GM21515 (cell line): Measurements from ENCODE around the gene NRGN.
A peak's percentile ranks its signal among the peaks of the same experiment; 100 is the strongest.

Experiments
- ATAC-seq: cut with Tn5 transposase; IDR thresholded peaks from one replicate; pipeline ENCODE4 v1.9.1; 2021; ENCODE audit not compliant: unreplicated experiment

The NRGN gene

DNA sequence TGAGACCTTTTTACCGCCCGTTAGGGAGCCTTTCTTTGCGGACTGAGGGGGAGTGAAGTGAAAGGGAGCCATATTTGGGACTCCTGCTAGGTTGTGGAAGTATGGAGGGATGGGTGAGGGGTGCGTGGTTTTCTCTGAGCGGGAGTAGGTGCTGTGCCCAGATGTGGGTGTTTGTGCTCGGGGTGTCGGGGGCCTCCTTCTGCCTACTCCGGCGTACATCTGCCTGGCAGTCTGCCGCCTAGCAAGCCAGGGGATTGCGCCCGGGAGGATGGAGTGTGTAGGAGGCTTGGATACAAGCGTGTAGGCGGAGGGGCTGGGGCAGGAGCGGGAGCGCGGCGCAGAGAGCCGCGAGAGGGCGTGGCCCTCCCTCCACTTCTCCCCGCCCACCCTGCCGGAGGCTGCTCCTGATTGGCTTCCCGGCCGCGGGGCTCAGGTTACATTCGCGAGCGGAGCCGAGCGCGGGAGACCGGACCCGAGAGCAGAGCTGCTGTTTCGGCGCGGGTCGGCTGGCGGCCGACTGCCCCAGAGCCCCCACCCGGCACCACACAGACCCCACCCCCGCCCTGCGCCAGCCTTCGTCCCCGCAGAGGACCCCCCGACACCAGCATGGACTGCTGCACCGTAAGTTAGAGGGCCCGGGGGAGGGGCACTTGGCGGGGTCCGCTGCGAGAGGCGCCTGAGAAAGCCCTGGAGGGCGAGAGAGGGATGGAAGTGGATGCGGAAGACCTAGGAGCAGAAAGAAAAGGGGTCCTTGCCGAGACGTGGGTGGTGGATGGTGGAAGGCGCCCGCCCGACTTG is at the start of gene NRGN:
NRGN (plus strand) TSS at position 464 of the 798 bp plus-strand sequence; CDS start at position 607, 143 bp downstream.
- peak; percentile 99 for ATAC-seq

DNA sequence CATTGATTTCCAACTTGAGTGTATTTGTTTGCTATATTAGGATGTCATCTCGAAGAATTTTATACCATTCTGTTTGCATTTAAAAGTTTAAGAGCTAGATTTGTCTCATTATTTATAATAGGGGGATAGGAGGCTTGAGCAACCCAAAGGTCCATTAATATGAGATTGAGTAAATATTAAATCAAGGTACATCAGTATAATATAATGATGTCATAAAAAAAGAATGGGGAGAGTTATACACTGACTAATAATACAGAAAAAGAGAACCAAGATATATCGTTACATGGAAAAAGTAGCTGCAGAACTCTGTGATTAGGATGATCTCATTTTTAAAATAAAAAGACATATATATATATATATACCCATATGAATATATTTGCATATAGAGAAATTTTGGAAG is 46.6 kb upstream of the NRGN start:
- no peak for ATAC-seq

DNA sequence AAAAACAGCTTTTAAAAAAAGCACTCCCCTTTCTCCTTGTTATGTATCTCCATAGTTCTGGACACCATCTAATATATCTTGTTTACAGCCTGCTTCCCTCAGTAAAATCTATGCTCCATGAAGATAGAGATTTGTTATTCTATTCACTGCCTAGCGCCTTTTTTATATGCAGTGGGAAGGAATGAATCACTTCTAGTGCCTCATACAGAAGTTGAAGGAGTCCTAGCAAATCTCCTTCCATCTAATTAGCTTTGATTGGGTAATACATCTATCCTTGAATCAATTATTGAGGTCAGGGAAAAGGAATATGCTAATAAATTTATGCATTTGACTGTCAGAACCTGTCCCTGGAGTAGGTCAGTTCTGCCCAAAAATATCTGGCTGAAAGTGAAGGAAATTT is 40.2 kb upstream of the NRGN start:
- no peak for ATAC-seq

DNA sequence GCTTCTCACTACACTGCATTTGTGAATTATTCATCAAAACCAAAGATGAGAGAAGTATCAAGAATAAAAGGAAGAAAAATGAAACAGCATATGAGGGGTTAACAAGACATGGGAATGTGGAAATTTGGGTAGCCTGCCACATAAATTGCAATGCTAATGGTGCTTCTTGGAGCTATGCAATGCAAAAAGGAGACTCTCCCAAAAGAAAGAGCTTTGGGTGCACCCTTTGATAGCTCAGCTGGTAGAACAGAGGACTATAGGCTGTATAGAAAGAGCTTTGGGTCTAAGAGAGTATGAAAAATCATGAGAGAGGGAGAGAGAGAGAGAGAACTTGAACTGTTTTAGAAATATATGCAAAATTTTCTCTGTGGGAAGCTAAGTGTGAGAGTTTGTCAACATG is 39.7 kb upstream of the NRGN start:
- no peak for ATAC-seq

DNA sequence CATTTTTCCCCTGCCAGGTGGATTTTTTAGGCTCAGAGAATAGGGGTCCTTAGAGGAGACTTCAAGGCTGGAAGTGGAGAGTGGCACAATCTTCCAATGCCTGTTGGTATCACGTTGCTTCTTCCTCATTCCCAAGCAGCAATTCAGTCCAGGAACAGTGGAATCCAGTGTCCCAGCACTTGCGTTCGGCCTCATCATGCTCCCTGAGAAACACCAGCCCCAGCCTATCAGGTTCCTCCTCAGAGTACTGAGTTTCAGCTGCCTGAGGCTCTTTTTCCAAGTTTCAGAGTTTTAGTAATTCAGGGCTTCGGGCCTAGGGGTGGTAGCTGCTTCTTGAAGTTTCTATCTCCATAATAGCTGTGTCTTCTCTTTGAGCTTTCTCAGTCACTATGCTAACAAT is 31.9 kb upstream of the NRGN start:
- ATAC-seq = no peak

DNA sequence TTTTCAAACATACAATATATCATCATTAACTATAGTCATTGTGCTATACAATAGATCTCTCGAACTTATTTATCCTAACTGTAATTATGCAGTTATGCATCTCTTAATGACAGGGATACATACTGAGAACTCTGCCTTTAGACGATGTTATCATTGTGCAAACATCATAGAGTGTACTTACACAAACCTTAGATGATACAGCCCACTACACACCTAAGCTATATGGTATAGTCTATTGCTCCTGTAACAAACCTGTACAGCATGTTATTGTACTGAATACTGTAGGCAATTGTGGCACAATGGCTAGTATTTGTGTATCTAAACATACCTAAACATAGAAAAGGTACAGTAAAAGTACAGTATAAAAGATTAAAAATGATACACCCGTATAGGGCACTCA is 27.4 kb upstream of the NRGN start:
- no peak for ATAC-seq

DNA sequence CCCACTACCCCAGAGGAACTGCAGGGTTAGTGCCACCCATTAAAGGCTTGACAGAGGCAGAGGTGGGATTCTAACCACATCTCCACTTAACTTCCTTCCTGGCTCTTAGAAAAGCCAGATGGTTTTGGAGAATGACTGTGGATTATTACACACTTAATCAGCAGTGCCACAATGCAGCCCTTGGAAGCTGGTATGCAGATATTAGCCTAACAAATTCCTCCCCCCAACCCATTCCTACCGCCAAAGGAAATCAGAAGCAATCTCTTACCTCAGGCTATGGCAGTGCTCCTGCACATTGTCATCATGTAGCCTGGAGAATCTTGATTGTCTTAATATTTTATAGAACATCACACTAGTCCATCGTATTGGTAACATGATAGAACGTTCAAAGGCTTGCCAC is 23.2 kb upstream of the NRGN start:
- ATAC-seq = no peak

DNA sequence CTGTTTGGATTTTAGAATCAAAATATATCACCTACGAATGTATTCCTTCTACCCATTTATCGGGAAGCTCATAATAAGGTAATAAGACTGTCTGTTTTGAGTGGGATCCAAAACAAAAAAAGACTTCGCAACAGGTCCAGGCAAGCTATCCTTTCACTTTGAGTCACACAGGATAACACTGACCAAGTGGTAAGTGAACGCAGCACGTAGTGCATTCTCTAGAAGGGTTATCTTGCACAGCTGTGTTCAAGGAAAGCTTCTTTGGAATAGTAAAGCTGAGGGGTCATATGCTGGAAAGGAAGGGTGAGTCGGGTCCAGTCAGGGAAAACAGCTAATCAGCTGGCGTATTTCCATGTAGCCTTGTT is 22.3 kb upstream of the NRGN start:
- ATAC-seq = no peak

DNA sequence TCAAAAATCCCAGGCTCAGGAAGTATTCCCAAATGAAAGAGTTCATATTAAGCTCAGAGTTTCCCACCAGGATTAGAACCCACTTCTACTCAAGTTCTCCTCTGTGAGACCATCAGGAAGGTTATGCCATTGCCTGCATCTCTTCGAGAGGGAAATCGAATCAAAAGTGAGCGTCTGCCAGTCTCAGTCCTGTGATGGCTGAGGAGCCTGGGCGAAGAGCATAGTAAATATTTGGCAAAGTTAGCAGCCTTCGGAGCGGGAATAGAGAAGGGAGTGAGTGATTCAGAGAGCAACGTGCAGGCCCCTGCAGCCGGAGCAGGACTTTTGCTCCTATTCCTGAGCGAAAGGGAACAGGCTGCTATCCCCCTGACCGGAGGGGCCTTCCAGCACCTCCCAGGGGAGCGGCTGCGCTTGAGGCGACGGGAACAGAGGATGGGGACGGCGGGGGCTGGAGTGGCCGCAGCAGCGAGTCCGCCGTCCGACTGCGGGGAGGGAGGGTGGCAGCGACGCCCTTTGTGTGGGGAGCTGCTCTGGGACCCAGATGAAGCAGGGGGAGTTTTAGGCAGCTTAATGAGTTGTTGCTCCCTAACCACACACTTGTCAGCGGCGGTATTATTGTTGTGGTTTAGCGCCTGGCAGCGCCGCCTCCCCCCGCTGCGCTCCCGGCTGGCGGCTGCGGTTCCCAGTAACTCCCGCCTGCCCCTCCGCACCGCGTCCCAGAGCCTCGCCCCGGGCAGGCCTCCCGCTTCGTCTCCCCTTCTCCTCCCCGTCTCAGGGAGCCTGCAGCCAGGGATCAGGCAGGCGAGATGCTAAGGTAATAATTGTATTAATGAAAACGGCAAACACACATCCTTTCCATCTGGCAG is 21.7 kb upstream of the NRGN start:
- peak; percentile 47 for ATAC-seq

DNA sequence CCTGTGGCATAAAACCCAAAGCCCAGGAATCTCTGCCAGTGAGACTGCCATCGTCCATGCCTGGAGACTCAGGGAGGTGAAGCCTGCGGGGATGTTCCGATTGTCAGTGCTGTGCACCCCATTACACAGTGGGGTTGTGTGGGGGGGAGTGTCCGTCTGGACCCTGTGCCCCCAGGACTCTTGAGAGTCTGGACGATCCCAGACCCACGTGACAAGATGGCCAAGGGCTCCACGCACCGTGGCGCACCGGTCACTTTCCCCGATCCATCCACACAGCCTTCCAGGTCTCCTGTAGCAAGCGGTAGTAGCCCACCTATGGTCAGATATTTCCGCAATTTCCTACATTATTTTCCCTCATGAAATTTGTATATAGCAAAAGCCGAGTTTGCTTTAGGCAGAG is 20.9 kb upstream of the NRGN start:
- ATAC-seq = no peak

DNA sequence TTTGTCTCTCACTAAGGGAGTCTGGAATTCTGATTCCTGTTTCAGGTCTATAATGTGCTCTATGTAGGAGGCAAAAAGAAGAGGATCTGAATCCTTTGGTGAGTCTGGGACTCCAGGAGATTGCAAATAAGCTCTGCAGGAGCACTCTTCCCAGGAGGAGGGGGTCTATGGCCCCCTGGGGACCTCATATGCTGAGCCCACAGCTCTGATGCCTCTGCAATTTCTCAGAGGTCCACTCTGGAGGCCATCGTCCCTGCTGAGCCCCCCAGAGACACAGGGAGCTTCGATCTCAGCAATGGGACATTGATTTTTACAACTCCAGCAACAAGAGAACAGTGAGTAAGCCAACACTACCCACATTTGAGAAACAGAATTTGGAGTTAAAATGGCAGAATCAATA is 20.2 kb upstream of the NRGN start:
- no peak for ATAC-seq

DNA sequence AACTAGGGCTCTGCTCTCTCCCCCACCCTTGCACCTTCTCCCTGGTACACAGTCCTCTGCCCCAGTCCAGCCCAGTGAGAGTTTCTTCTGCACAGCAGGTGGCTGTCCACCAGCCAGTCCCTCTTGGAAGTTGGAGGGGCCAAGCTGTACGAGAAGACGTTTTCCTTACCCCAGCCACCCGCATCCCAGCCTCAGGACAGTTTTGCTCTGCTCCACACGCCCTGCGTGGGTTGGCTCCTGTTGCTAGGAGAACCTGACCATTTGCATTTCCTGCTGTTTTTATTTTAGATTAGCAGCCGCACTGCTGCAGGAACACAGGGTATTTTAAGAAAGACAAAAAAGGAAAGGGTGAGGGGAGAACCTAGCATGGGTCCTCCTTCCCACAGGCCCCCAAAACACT is 17.6 kb upstream of the NRGN start:
- ATAC-seq = no peak

DNA sequence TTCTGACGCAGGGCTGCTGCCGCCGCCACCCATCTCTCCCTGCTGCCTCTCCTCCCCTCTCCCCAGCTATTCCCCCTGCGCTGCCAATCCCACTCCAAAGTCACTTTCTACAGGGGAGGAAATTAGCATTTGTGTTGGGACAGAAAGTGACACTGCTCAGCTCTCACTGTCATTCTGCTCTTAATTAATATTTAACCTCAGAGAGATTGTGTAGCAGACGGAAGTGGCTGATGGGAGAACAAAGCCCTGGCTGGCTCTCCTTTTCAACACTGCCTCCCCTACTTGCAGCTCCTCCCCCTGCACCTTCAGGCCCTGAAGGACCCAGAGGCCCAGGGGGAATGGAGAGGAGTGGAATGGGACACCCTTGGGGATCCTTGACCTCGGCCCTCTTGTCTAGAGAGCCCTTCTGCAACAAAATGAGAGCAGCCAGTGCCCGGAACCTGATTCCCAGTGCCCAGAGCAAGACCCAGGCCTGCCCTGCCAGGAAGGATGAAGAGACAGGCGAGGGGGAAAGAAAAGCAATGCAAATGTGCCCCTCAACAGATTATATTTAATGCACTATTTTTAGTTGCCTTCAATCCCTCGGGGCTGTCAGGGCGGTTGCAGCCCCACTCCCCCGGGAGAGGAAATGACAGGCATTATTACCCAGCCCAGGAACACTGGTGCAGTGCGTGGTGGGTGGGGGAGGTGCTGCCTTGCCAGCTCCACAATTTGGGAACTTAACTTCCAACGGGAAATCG is 14.6 kb upstream of the NRGN start:
- ATAC-seq = peak; percentile 82

DNA sequence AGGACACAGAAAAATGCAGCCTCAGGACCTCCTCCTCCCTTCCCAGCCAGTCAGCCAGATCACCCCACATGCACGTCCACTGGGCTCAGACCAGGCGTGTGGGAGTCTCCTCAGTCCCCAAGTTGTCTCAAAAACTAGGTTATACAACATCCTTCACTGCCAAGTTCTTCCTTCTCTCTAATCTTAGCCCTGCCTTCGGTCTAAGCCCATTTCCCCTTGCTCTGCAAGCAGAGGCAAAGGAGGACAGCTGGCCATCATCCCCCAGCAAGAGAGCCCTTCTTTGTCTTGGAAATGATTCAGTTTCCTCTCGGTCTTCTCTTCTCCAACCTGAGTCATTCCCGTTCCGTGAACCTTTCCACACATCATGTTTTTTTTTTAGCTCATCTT is 14.0 kb upstream of the NRGN start:
- ATAC-seq = no peak

DNA sequence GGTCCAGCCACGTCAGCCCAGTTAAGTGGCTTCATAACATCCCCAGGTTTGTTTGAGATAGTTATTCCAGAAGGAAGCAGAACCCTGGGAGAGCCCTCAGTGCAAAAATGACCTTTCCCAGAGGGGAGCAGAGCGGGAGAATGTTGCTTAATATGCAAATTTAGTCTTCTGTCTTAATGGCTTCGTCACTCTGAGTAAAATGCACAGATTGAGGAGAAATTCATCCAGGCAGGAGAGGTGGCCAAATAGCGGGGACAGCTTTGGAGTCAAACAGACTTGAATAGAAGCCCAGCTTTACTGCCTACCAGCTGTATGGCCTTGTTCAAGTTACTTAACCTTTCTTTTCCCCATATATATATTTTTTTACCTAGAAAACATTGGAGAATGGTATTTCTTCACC is 12.3 kb upstream of the NRGN start:
- no peak for ATAC-seq

DNA sequence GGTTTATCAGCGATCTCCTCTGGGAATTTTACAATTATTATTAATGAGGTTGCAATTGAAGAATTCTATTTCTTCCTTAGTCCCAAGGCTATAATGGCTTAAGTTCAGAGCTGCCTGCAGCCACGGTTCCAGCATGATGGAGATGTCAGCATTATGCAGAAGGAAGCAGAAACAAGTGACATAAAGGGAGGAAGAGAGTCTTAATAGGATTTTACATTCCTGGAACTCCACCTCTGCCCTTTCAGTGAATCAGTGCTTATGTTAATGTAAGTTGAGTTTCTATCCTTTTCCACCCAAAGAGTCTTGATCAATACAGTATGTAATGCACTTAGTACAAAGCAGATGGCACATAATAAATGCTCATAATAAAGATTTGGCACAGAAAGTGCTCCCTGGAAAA is 11.6 kb upstream of the NRGN start:
- ATAC-seq = no peak

DNA sequence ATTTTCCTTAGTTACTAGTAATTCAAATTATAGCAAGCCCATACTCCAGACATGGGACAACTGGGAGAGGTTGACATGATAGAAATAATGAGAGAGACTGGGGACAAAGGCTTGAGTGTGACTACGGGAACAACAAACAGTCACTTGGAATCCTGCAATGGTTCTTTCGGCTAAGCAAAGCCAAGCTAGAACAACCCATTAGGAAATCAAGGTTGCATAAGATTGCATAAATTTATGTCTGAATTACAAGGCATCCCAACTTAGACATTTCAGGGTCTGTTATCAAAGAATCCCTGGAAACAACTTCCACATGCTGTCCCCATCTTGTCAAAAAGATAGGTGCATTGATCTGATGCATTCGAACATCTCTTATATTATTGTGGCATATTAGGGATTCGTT is 10.2 kb upstream of the NRGN start:
- ATAC-seq = no peak

DNA sequence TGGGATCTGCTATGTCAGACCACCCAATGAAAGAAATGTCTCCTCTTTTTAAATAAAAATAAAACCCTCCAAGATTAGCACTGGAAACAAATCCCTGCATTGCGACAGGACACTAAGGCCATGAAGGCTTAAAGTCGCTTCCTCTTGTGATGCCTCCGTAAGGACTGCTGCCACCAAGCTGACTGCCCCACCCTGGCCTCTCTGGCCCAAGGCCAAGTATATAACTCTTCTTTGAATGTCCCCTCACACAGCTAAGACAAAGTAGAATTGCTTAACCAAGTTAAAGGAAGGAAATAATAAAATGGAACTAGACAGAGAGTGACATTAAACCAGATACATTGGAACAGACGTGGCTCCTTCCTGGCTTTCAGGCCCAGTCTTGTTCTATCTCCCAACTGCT is 7.5 kb upstream of the NRGN start:
- no peak for ATAC-seq

DNA sequence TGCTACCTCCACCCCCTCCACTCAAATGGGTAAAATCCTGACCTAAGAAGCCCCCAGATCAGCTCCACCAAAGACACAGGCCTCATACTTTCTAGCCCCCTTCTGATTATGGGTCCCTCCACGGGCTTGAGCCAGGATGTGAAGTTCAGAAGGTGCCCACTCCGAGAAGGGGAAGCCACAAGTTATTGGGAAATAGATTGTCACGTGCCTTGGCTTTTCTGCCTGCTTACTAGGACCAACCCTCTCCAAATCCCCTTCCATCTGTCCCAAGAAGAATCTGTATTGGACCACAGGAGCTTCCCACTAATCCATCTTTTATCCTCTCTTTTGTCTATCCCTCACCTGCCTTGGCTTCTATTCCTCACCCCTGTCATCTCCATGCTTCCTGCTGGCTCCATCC is 3.0 kb upstream of the NRGN start:
- ATAC-seq = no peak

DNA sequence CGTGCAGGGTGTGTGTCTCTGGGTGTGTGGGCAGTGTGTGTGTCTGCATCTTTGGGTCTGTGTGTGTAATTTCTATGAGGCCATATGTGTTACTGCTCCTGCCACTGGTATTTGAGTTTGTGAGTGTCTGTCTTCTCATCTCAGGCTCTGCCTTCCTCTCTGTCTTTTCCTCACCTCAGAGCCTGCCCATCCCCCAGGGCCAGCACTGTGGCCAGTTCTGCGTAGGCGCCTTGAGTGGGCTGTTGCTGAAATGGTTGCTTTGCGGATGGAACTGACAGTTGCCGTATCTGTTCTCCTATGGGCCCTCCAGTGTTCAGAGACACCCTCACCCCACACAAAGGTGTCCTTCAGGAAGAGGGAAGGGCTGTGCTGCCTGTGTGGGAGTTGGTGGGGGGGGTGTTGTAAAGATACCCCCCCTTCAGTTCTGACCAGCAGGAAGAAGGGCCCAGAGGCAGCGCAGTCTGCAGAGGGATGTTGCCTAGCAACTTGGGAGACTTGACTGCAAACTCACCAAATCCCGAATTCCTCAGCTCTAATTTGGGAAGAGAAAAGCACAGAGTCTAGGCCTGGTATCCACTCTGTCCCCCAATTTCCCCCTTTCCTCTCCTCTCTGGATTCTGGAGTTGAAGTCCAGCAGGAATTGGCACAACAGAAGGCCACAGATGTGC is 2.0 kb upstream of the NRGN start:
- ATAC-seq = no peak
